Measurements from ENCODE around the gene CSNK1G1.

- TF ChIP-seq CTCF (IDR thresholded peaks at IDR 0.05; ENCODE audit: low read depth, low read length) (no peak), POLR2A (IDR thresholded peaks at IDR 0.05; ENCODE audit: extremely low read depth, insufficient read length) (no peak), MAX (IDR thresholded peaks at IDR 0.05; ENCODE audit: low read depth, low read length) (peak; percentile 95), MYC (IDR thresholded peaks at IDR 0.05; ENCODE audit: low read depth, low read length) (peak; percentile 89)
Observed at GRCh38 chr15:64246364-64247189, 109.4 kb downstream of the CSNK1G1 start.

All from NB4 (cell line).